ENCODE results near the gene PAQR8. TPM values are rescaled to one million over a fixed set of nuclear protein-coding genes. Genes with fewer than 3 reads are reported as not detected.
A peak's percentile ranks its signal among the peaks of the same experiment; 100 is the strongest.

Gene PAQR8
- 8.5 and 8.9 TPM in 2 replicates for total RNA-seq
- total RNA-seq (2013): 5.8 TPM
- 1.3 and 2.3 TPM in 2 replicates for polyA plus RNA-seq
- 3.5 and 5.0 TPM in 2 replicates for polyA minus RNA-seq

DNA sequence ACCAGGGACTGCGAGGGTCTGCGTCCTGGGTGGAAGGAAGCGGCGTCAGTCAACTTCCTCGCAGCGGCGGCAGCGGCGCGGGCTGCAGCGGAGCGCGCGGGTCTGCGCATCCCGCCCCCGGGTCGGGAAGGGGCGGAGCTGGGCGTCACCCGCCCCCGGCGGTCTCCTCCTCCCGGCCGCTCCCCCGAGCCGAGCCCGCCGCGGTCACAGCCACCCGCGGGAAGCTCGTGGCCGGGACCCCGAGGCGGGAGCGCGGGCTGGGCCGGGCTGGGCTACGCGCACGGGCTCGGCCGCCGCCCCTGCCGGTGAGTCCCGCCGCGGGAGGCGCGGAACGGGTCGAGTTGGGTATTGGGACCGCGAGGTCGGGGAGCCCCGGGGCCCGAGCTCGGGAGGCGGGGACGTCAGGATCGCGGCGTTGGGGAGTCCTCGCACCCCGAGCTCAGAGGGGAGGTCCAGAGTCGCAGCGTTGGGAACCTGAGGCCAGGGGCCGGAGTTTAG is at the start of gene PAQR8:
TSS of gene PAQR8 (plus strand) at position 207 of the 498 bp plus-strand sequence. CDS start 41,063 bp downstream, outside the sequence.
- under 1% methylated on average over 68 of the region's 69 CpGs for WGBS (ENCODE audit: insufficient coverage)
- Histone ChIP-seq H3K36me3 (replicated peaks in 1 of 2; ENCODE audit: control extremely low read depth in 1 of 2, control insufficient read depth in 1 of 2, extremely low read depth in 1 of 2, insufficient read depth in 2 of 2, low read length in 1 of 2) (no peaks in the 10 kb centered on the region), H3K4me3 (ENCODE audit: control extremely low read depth in 1 of 5, extremely low read depth in 1 of 5, insufficient read depth in 1 of 5, low read depth in 2 of 5, low read length in 4 of 5) (peak within 1 kb of the TSS; percentile 54 to 100 (median 91)), H3K27ac (ENCODE audit: low read length in 2 of 2) (peak within 1 kb of the TSS; percentile 76 to 86), H3K4me2 (replicated peaks; ENCODE audit: low read depth, low read length, poor library complexity, severe bottlenecking) (peak within 1 kb of the TSS; percentile 96), H3K4me1 (ENCODE audit: control insufficient read depth in 2 of 2, insufficient read depth in 2 of 2, low read length in 2 of 2) (peaks cover 14 to 17% of the 10 kb centered on the region in 2 donors), H3K79me2 (ENCODE audit: control insufficient read depth, insufficient read depth, low read length) (peaks cover 32% of the 10 kb centered on the region), H4K20me1 (ENCODE audit: control insufficient read depth, insufficient read depth, low read length, poor library complexity, severe bottlenecking) (peaks cover 14% of the 10 kb centered on the region), H3K9me3 (ENCODE audit: control extremely low read depth in 1 of 3, control insufficient read depth in 2 of 3, insufficient read depth in 1 of 3, low read length in 2 of 3) (no peaks in the 10 kb centered on the region), H2AFZ (ENCODE audit: insufficient read depth, low read depth, low read length, poor library complexity, severe bottlenecking) (peak within 1 kb of the TSS; percentile 98), H3K9ac (ENCODE audit: low read length) (peak within 1 kb of the TSS; percentile 93), H3K27me3 (replicated peaks in 1 of 4; ENCODE audit: control extremely low read depth in 1 of 4, control insufficient read depth in 3 of 4, insufficient read depth in 4 of 4, low read length in 3 of 4) (no peaks in the 10 kb centered on the region)
- TF ChIP-seq EZH2 (IDR thresholded peaks at IDR 0.05; ENCODE audit: borderline replicate concordance, insufficient read depth, low read depth, low read length, poor library complexity, severe bottlenecking) (no peak), CTCF (IDR thresholded peaks at IDR 0.05) (peak; percentile 5)
- ATAC-seq (ENCODE audit: low read depth) (peak; percentile 90), DNase-seq (peak; percentile 88)
- POLR2A ChIA-PET: interaction anchor here (0.6 to 1.7 kb wide), 6 partner anchors 10 to 77 kb away, joined by 3 to 14 read pairs (median 5); partner anchors contain the start of genes EFHC1 and MCM3
- Mint-ChIP-seq H3K27me3 (no peaks in the 10 kb centered on the region), H3K27ac (peak within 1 kb of the TSS; percentile 92), H3K4me1 (peaks cover 24% of the 10 kb centered on the region), H3K4me3 (peak within 1 kb of the TSS; percentile 96), H3K9me3 (ENCODE audit: insufficient read depth) (no peaks in the 10 kb centered on the region)
- intact Hi-C loops (cut with micrococcal nuclease): loop anchor here (1.0 to 5.0 kb wide), 7 partner anchors 37 to 215 kb away; partner anchors contain the start of genes EFHC1, MCM3 and TRAM2
- CTCF ChIA-PET: interaction anchor here (0.5 to 6.2 kb wide), 16 partner anchors 9 to 300 kb away, joined by 3 to 96 read pairs (median 4); partner anchors contain the start of gene MCM3

DNA sequence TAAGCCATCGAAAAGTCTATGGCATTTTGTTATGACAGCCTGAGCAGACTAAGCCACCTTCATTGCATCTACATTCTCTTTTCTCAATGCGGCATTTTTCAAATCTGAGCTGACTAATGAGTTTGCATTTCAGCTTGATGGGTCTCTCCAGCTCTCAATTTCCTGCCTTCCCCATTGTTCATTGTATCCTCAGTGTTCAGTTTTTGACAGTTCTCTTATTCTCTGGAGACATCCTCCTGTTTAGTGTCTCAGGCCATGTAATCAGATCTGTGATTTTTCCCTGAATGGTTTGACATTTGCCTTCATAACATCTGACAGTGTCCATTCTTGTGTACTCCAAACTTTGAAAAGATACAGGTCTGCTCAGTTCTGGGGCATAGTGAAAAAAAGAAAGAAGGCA is 49.5 kb upstream of the PAQR8 start:
- no peak overlapping the region for H3K27ac ChIP-seq (ENCODE audit: low read length in 2 of 2)
- peaks cover 17 to 18% of the 10 kb centered on the region in 2 donors for H3K4me1 ChIP-seq (ENCODE audit: control insufficient read depth in 2 of 2, insufficient read depth in 2 of 2, low read length in 2 of 2)
- no peaks in the 10 kb centered on the region for H3K36me3 ChIP-seq (replicated peaks in 1 of 2; ENCODE audit: control extremely low read depth in 1 of 2, control insufficient read depth in 1 of 2, extremely low read depth in 1 of 2, insufficient read depth in 2 of 2, low read length in 1 of 2)
- 100% methylated on average over 2 of the region's 2 CpGs for WGBS (ENCODE audit: insufficient coverage)
- no peak overlapping the region for H3K27ac Mint-ChIP-seq
- POLR2A ChIA-PET: no interaction called here
- no peak overlapping the region for H3K9ac ChIP-seq (ENCODE audit: low read length)
- TF ChIP-seq EZH2 (IDR thresholded peaks at IDR 0.05; ENCODE audit: borderline replicate concordance, insufficient read depth, low read depth, low read length, poor library complexity, severe bottlenecking) (no peak), CTCF (IDR thresholded peaks at IDR 0.05) (no peak)
- H3K9me3 ChIP-seq (ENCODE audit: control extremely low read depth in 1 of 3, control insufficient read depth in 2 of 3, insufficient read depth in 1 of 3, low read length in 2 of 3): no peaks in the 10 kb centered on the region
- H3K9me3 Mint-ChIP-seq (ENCODE audit: insufficient read depth): no peaks in the 10 kb centered on the region
- CTCF ChIA-PET: interaction anchor here (1.0 kb wide), 1 partner anchor 88 kb away, joined by 5 read pairs; no protein-coding TSS in a partner anchor
- no peaks in the 10 kb centered on the region for H3K79me2 ChIP-seq (ENCODE audit: control insufficient read depth, insufficient read depth, low read length)
- no peak overlapping the region for H3K4me3 Mint-ChIP-seq
- no peak overlapping the region for H3K4me3 ChIP-seq (ENCODE audit: control extremely low read depth in 1 of 5, extremely low read depth in 1 of 5, insufficient read depth in 1 of 5, low read depth in 2 of 5, low read length in 4 of 5)
- DNase-seq (no peak), ATAC-seq (ENCODE audit: low read depth) (no peak)
- H3K27me3 ChIP-seq (replicated peaks in 1 of 4; ENCODE audit: control extremely low read depth in 1 of 4, control insufficient read depth in 3 of 4, insufficient read depth in 4 of 4, low read length in 3 of 4): no peaks in the 10 kb centered on the region
- H3K27me3 Mint-ChIP-seq: no peaks in the 10 kb centered on the region
- no peak overlapping the region for H2AFZ ChIP-seq (ENCODE audit: insufficient read depth, low read depth, low read length, poor library complexity, severe bottlenecking)
- no peak overlapping the region for H3K4me2 ChIP-seq (replicated peaks; ENCODE audit: low read depth, low read length, poor library complexity, severe bottlenecking)
- intact Hi-C loops (cut with micrococcal nuclease): no loop called here
- H3K4me1 Mint-ChIP-seq: peaks cover 27% of the 10 kb centered on the region
- no peaks in the 10 kb centered on the region for H4K20me1 ChIP-seq (ENCODE audit: control insufficient read depth, insufficient read depth, low read length, poor library complexity, severe bottlenecking)
